Activated naive CD8-positive, alpha-beta T cell treated with anti-CD3 and anti-CD28 coated beads, Interleukin-2, amount 50 U/mL, for 16 hours (primary cell): Measurements from ENCODE around the gene PRAC1.

Experiments used
- DNase-seq: peaks from one replicate; pipeline ENCODE4 v3.0.0-alpha.2; 2020; ENCODE audit warnings: low read depth, low spot score

The PRAC1 gene

GRCh38 chr17:48704361-48705248 lies 17.7 kb downstream of the PRAC1 start:
- DNase-seq, result no peak

DNA sequence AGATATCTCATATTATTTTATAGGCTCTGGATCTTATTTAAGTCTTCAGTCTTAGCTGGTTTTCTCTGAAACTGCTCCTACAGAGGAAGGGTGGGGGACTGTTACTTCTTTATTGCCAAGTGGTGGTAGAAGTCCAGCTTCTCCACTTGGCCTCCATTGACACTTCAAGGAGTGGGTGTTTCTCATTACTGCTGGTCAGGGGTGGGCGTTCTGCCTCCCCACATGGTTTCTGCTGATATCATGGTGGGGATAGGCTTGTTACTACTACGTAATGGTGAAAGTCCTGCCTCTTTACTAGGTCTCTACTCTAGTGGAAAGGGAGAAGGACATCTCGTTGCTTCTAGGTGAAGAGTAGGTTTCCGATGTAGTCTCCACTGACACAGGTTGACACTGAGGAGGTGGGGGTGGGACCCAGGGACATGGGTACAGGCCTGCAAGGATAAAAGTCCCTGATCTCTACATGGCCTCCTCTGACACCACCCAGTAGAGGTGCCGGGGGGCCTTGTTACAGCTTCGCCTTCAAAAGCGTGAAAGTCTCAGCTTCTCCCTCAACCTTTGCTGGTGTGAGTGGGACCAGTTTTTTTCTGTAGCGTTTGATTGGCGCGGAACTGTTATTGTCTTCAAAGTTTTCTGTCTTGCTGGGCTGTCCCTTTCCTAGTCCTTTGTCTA lies 20.3 kb downstream of the PRAC1 start:
- DNase-seq, result no peak

- DNase-seq, result no peak
Observed at GRCh38 chr17:48693178-48693577, 29.1 kb downstream of the PRAC1 start.

- no peak for DNase-seq
Observed at GRCh38 chr17:48692049-48692448, 30.3 kb downstream of the PRAC1 start.

- DNase-seq, result no peak
Observed at GRCh38 chr17:48690655-48691054, 31.7 kb downstream of the PRAC1 start.

DNA sequence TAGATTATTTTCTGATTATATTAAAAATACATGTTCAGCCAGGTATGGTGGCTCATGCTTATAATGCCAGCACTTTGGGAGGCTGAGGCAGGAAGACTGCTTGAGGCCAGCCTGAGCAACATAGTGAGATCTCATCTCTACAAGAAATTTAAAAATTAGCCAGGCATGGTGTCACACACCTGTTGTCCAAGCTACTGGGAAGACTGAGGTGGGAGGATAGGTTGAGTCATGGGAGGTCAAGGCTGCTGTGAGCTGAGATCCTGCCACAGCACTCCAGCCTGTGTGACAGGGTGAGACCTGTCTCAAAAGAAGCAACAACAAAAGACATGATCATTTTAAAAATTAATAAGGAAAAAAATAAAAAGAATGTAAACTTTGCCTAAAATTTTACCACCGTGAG lies 40.7 kb downstream of the PRAC1 start:
- DNase-seq, result no peak

GRCh38 chr17:48679385-48680096 lies 42.8 kb downstream of the PRAC1 start:
- no peak for DNase-seq

DNA sequence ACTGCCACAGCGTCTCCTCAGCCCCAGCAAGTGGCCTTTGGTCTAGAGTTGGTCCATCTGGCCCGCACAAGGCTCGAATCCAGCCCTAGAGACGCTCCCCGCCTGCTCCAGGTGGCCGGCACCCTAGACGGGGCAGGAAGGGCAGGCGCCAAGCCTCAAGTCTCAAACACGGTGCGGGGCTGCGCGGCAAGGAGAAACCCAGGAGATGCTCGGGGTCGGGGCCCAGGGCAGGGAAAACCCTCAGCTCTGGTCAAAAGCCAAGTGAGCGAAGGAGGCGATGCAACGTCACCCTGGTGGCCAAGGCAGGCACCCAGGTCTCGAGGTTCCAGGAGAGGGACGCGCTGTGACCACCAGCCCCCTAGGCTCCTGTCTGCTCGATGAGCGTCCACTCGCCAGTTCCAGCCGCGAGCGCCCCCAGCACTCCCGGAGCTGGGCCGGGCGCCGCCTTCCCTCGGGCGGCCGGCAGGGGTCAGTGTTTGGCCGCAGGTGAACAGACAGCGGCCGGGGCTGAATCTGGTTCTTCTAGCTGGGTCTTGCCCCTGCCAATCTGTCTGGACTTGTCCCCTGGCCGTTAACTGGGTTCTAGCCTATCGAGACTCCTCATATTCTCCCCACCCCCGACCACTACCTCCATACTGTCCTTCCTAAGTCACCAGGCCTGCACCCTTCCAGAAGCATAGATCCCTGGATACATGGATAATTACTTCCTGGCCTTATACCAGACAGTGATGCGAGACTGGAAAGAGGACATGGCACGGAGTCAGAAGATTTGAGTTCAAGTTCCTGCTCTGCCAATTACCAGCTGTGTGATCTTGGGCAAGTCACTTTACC lies 44.0 kb downstream of the PRAC1 start:
- DNase-seq, result peak; percentile 42

- DNase-seq, result no peak
Observed at GRCh38 chr17:48676963-48677558, 45.3 kb downstream of the PRAC1 start.

DNA sequence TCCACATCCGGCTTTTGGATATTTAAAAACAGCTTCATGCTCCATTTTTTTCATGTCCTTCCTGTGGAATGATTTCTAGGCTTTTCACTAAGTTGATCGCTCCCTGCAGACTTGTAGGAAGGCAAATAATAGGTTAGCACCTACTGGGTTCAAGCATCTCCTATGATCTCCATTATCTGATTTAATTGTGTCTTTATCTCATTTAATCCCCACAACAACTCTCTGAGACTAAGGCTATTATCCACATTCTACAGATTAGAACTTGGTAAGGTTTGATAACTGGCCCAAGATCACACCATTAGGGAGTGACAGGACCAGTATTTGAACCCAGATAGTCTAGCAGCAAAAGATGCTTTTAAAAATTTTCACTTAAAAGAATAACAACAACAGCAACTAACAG lies 50.0 kb downstream of the PRAC1 start:
- DNase-seq, result no peak
